Panc1 (cell line): ENCODE data around the gene WASF2.

Experiments used
- CTCF ChIP-seq: fragments of 450-650 bp; IDR thresholded peaks from 2 replicates; pipeline ENCODE4 v1.5.1; 2017; ENCODE audit warnings: mild to moderate bottlenecking
- POLR2AphosphoS5 ChIP-seq: IDR thresholded peaks from 2 replicates; pipeline ENCODE4 v1.6.1; 2012; ENCODE audit warnings: mild to moderate bottlenecking, low read depth, low read length, moderate library complexity
- REST ChIP-seq, 2 experiments: IDR thresholded peaks; 2 replicates each; pipeline ENCODE4 v1.6.1; 2011 to 2012; ENCODE audit warnings: low read depth in 2 of 2, control low read depth in 1 of 2, low read length in 1 of 2, mild to moderate bottlenecking in 1 of 2, moderate library complexity in 1 of 2; ENCODE audit not compliant: insufficient read depth in 1 of 2

- TF ChIP-seq POLR2AphosphoS5 (no peak), CTCF (no peak), REST (IDR thresholded peaks at IDR 0.05; ENCODE audit: insufficient read depth in 1 of 2, low read depth in 2 of 2, low read length in 1 of 2) (no peak)
These were observed 43.4 kb downstream of the WASF2 start for GRCh38 chr1:27446496-27447020.
